Caco-2 (cell line): ENCODE data around the gene TEX19. TPM values are rescaled to one million over a fixed set of nuclear protein-coding genes. Genes with fewer than 3 reads are reported as not detected.

ENCODE experiments used
- BruUV-seq: library from RNA; stranded (reverse); fragments of 400-500 nt; replicated peaks from 2 replicates; lab custom pipeline; 2021; lab: Mats Ljungman, UMichigan
- CTCF ChIA-PET: fragments of 300-600 bp; sonication (Branson Sonifier 250); formaldehyde crosslinking; loops from one replicate; lab custom pipeline; 2022; ENCODE audit warnings: antibody characterized with exemption; lab: Charles Lee
- POLR2A ChIA-PET: fragments of 300-600 bp; sonication (Branson Sonifier 250); formaldehyde crosslinking; loops from one replicate; lab custom pipeline; 2022; ENCODE audit warnings: antibody characterized with exemption; lab: Charles Lee
- DNase-seq, 2 experiments: peaks; one replicate each; pipeline versions ENCODE4 v3.0.0 to v3.0.0-alpha.2; 2020 to 2022
- H3K27me3 ChIP-seq: replicated peaks from 2 replicates; pipeline ENCODE4 v1.6.0; 2011; ENCODE audit warnings: low read length; ENCODE audit not compliant: control insufficient read depth, insufficient read depth
- H3K36me3 ChIP-seq: 2 replicates; pipeline ENCODE4 v1.5.1; 2011; ENCODE audit warnings: low read length; ENCODE audit not compliant: control insufficient read depth, insufficient read depth
- H3K4me1 ChIP-seq: fragments of 250-450 bp; sonication (Bioruptor Pico); 2 replicates; pipeline ENCODE4 v1.5.1; 2020; ENCODE audit warnings: mild to moderate bottlenecking
- H3K4me3 ChIP-seq: 2 replicates; pipeline ENCODE4 v1.5.1; 2011; ENCODE audit warnings: low read depth, mild to moderate bottlenecking, control low read depth, low read length
- H3K9me3 ChIP-seq: fragments of 250-450 bp; sonication (Bioruptor Pico); 2 replicates; pipeline ENCODE4 v1.5.1; 2020; ENCODE audit warnings: mild to moderate bottlenecking, moderate library complexity
- H3K27ac Mint-ChIP-seq: one replicate; pipeline ENCODE4 v1.8.0; 2022; ENCODE audit warnings: mixed read lengths; ENCODE audit not compliant: unreplicated experiment
- H3K27me3 Mint-ChIP-seq: one replicate; pipeline ENCODE4 v1.8.0; 2022; ENCODE audit warnings: mixed read lengths; ENCODE audit not compliant: insufficient read depth, unreplicated experiment
- H3K36me3 Mint-ChIP-seq: one replicate; pipeline ENCODE4 v1.8.0; 2022; ENCODE audit warnings: mild to moderate bottlenecking, mixed read lengths; ENCODE audit not compliant: insufficient read depth, unreplicated experiment
- H3K4me1 Mint-ChIP-seq: one replicate; pipeline ENCODE4 v1.8.0; 2022; ENCODE audit warnings: low read depth, mixed read lengths; ENCODE audit not compliant: unreplicated experiment
- H3K4me3 Mint-ChIP-seq: one replicate; pipeline ENCODE4 v1.8.0; 2022; ENCODE audit warnings: mild to moderate bottlenecking, moderate library complexity, mixed read lengths; ENCODE audit not compliant: unreplicated experiment
- H3K9me3 Mint-ChIP-seq: one replicate; pipeline ENCODE4 v1.8.0; 2022; ENCODE audit warnings: mixed read lengths; ENCODE audit not compliant: unreplicated experiment
- CTCF ChIP-seq, 2 experiments: fragments of 200-600 bp in 1 of 2; IDR thresholded peaks; 1 replicate in 1 of 2; 2 replicates in 1 of 2; pipeline versions ENCODE4 v1.5.1 to v1.8.0; 2011 to 2022; ENCODE audit warnings: antibody characterized with exemption in 1 of 2, control low read depth in 1 of 2, inconsistent platforms in 1 of 2, low read depth in 1 of 2, low read length in 1 of 2, mild to moderate bottlenecking in 1 of 2, moderate library complexity in 1 of 2; ENCODE audit not compliant: insufficient read depth in 1 of 2, severe bottlenecking in 1 of 2, unreplicated experiment in 1 of 2
- intact Hi-C: fragments of 100-400 bp; cut with micrococcal nuclease; formaldehyde crosslinking; loops from one replicate; pipeline ENCODE4 v1.10.0; 2022; ENCODE audit not compliant: unreplicated experiment
- total RNA-seq: library from RNA; stranded (reverse); gene quantifications from 2 replicates; pipeline ENCODE4 v1.2.3, GENCODE V29; 2022

Gene TEX19
- total RNA-seq, 1 experiment from 2014 or later = 4.2 TPM

- no peak for TF ChIP-seq CTCF (IDR thresholded peaks at IDR 0.05; ENCODE audit: insufficient read depth in 1 of 2, low read depth in 1 of 2, low read length in 1 of 2, severe bottlenecking in 1 of 2, unreplicated experiment in 1 of 2)
- no peaks in the 10 kb centered on the region for H3K9me3 Mint-ChIP-seq
- Histone ChIP-seq H3K4me3 (no peak overlapping the region), H3K27me3 (no peaks in the 10 kb centered on the region), H3K36me3 (no peaks in the 10 kb centered on the region), H3K9me3 (no peaks in the 10 kb centered on the region), H3K4me1 (peaks cover 23% of the 10 kb centered on the region)
- no TSS peak for BruUV-seq
- intact Hi-C loops = no loop called here
- CTCF ChIA-PET = interaction anchor here (1.1 kb wide), 1 partner anchor 9 kb away, joined by 3 read pairs; no protein-coding TSS in a partner anchor
- POLR2A ChIA-PET = no interaction called here
- peaks cover 7% of the 10 kb centered on the region for H3K36me3 Mint-ChIP-seq
- no peak overlapping the region for H3K4me3 Mint-ChIP-seq
- H3K4me1 Mint-ChIP-seq = peaks cover 17% of the 10 kb centered on the region
- no peak for DNase-seq
- H3K27ac Mint-ChIP-seq = no peak overlapping the region
- H3K27me3 Mint-ChIP-seq = no peaks in the 10 kb centered on the region
Measured at GRCh38 chr17:82348866-82349265, 10.2 kb upstream of the TEX19 start.

GRCh38 chr17:82349287-82349701 lies 9.8 kb upstream of the TEX19 start:
- TF ChIP-seq CTCF (IDR thresholded peaks at IDR 0.05; ENCODE audit: insufficient read depth in 1 of 2, low read depth in 1 of 2, low read length in 1 of 2, severe bottlenecking in 1 of 2, unreplicated experiment in 1 of 2) = no peak
- Histone ChIP-seq H3K36me3 (no peaks in the 10 kb centered on the region), H3K4me3 (no peak overlapping the region), H3K27me3 (no peaks in the 10 kb centered on the region), H3K9me3 (no peaks in the 10 kb centered on the region), H3K4me1 (peaks cover 23% of the 10 kb centered on the region)
- Mint-ChIP-seq H3K4me3 (no peak overlapping the region), H3K27ac (no peak overlapping the region), H3K9me3 (no peaks in the 10 kb centered on the region), H3K4me1 (peaks cover 17% of the 10 kb centered on the region), H3K36me3 (peaks cover 7% of the 10 kb centered on the region), H3K27me3 (no peaks in the 10 kb centered on the region)
- ChIA-PET CTCF (interaction anchor here (1.1 kb wide), 1 partner anchor 9 kb away, joined by 3 read pairs; no protein-coding TSS in a partner anchor), POLR2A (no interaction called here)
- no peak for DNase-seq
- BruUV-seq = no TSS peak
- intact Hi-C loops = no loop called here

- peaks cover 13% of the 10 kb centered on the region for H3K36me3 Mint-ChIP-seq
- TF ChIP-seq CTCF (IDR thresholded peaks at IDR 0.05; ENCODE audit: insufficient read depth in 1 of 2, low read depth in 1 of 2, low read length in 1 of 2, severe bottlenecking in 1 of 2, unreplicated experiment in 1 of 2) = no peak
Measured at GRCh38 chr17:82350182-82351030, 8.6 kb upstream of the TEX19 start.

More at GRCh38 chr17:82350182-82351030, 8.6 kb upstream of the TEX19 start:
- intact Hi-C loops = loop anchor here (5.0 kb wide), 4 partner anchors 47 to 202 kb away; no protein-coding TSS in a partner anchor
- peaks cover 18% of the 10 kb centered on the region for H3K4me1 ChIP-seq
- Mint-ChIP-seq H3K27me3 (no peaks in the 10 kb centered on the region), H3K4me3 (no peak overlapping the region), H3K27ac (no peak overlapping the region), H3K9me3 (no peaks in the 10 kb centered on the region), H3K4me1 (peaks cover 19% of the 10 kb centered on the region)
- no TSS peak for BruUV-seq
- H3K27me3 ChIP-seq = no peaks in the 10 kb centered on the region
- no peaks in the 10 kb centered on the region for H3K36me3 ChIP-seq
- H3K4me3 ChIP-seq = no peak overlapping the region
- CTCF ChIA-PET = interaction anchor here (0.7 to 0.8 kb wide), 2 partner anchors 155 to 204 kb away, joined by 3 read pairs; no protein-coding TSS in a partner anchor
- no peaks in the 10 kb centered on the region for H3K9me3 ChIP-seq
- POLR2A ChIA-PET = no interaction called here
- no peak for DNase-seq
